ENCODE measurements around the gene TMEM30B. TPM values are rescaled to one million over a fixed set of nuclear protein-coding genes. Genes with fewer than 3 reads are reported as not detected.

Gene TMEM30B
- total and polyA plus RNA-seq, 10 of the 15 experiments (the other 5 are each of a cell fraction or from before 2014, with no cell fraction given): 0.10 TPM; not detected in 9

- Histone ChIP-seq H3K9ac (ENCODE audit: control insufficient read depth, insufficient read depth, low read length) (no peak overlapping the region), H3K4me1 (ENCODE audit: control insufficient read depth, insufficient read depth, low read length) (no peaks in the 10 kb centered on the region), H3K27ac (ENCODE audit: control insufficient read depth, insufficient read depth) (no peak overlapping the region), H2AFZ (ENCODE audit: control insufficient read depth, low read depth, low read length) (no peak overlapping the region), H3K4me2 (ENCODE audit: control insufficient read depth, insufficient read depth) (0 out of 2 replicates have a peak overlapping the region, but pooled peaks have one; percentile 44), H3K9me3 (replicated peaks; ENCODE audit: control insufficient read depth, insufficient read depth, low read length) (no peaks in the 10 kb centered on the region), H3K36me3 (ENCODE audit: control insufficient read depth in 2 of 2, insufficient read depth in 2 of 2, low read length in 1 of 2) (no peaks in the 10 kb centered on the region), H3K4me3 (no peak overlapping the region), H4K20me1 (ENCODE audit: control insufficient read depth, insufficient read depth) (no peaks in the 10 kb centered on the region), H3K79me2 (ENCODE audit: control insufficient read depth, insufficient read depth, low read length) (no peaks in the 10 kb centered on the region), H3K27me3 (replicated peaks in 1 of 2; ENCODE audit: control insufficient read depth in 2 of 2, insufficient read depth in 2 of 2, low read length in 1 of 2) (peaks cover 0 to 4% of the 10 kb centered on the region in 2 experiments; a peak in 1 of 4 replicates)
- CTCF ChIA-PET: no interaction called here
- SMC1A ChIA-PET (ENCODE audit: uncharacterized antibody, unreplicated experiment): no interaction called here
- ATAC-seq (peak; percentile 71), FAIRE-seq (no peak), DNase-seq (ENCODE audit: low read depth, low spot score) (no peak)
- 44% methylated on average over 4 of the region's 4 CpGs for WGBS (ENCODE audit: insufficient coverage, insufficient replicate concordance, low lambda C conversion rate, missing lambda C conversion rate)
- intact Hi-C loops (cut with micrococcal nuclease; ENCODE audit: unreplicated experiment) (no loop called here), in situ Hi-C loops (cut with MboI) (no loop called here)
- BruUV-seq (replicated peaks): no TSS peak
- RAD21 ChIA-PET (ENCODE audit: unreplicated experiment): interaction anchor here (0.6 kb wide), 1 partner anchor 22 kb away, joined by 3 read pairs; no protein-coding TSS in a partner anchor
- POLR2A ChIA-PET: no interaction called here
- TF ChIP-seq, protein P1, sequence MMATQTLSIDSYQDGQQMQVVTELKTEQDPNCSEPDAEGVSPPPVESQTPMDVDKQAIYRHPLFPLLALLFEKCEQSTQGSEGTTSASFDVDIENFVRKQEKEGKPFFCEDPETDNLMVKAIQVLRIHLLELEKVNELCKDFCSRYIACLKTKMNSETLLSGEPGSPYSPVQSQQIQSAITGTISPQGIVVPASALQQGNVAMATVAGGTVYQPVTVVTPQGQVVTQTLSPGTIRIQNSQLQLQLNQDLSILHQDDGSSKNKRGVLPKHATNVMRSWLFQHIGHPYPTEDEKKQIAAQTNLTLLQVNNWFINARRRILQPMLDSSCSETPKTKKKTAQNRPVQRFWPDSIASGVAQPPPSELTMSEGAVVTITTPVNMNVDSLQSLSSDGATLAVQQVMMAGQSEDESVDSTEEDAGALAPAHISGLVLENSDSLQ (IDR thresholded peaks at IDR 0.05): peak; percentile 78
- TF ChIP-seq RFX5 (IDR thresholded peaks at IDR 0.05; ENCODE audit: low read depth, low read length) (no peak), PAX8 (IDR thresholded peaks at IDR 0.05) (no peak), ZNF24 (IDR thresholded peaks at IDR 0.05) (no peak), E2F4 (IDR thresholded peaks at IDR 0.05; ENCODE audit: low read depth, low read length) (no peak), IKZF2 (IDR thresholded peaks at IDR 0.05) (no peak), SIN3A (IDR thresholded peaks at IDR 0.05; ENCODE audit: low read depth, low read length) (no peak)
- TF ChIP-seq, protein P2, sequence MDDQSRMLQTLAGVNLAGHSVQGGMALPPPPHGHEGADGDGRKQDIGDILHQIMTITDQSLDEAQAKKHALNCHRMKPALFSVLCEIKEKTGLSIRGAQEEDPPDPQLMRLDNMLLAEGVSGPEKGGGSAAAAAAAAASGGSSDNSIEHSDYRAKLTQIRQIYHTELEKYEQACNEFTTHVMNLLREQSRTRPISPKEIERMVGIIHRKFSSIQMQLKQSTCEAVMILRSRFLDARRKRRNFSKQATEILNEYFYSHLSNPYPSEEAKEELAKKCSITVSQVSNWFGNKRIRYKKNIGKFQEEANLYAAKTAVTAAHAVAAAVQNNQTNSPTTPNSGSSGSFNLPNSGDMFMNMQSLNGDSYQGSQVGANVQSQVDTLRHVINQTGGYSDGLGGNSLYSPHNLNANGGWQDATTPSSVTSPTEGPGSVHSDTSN (IDR thresholded peaks at IDR 0.05; ENCODE audit: insufficient replicate concordance, low read depth, low read length): peak; percentile 37
Observed at GRCh38 chr14:61231810-61232209, 49.3 kb downstream of the TMEM30B start.
